GM12891 (cell line): Measurements from ENCODE around the gene OR2T34.
"Not testable (repeated sequence)": the region's sequence is repeated elsewhere in the genome, so short reads cannot be mapped to it uniquely, and the experiment has no call there.

ENCODE experiments used
- PAX5 ChIP-seq: IDR thresholded peaks from 2 replicates; pipeline ENCODE4 v1.6.1; 2011; ENCODE audit warnings: low read length, moderate library complexity, mild to moderate bottlenecking; ENCODE audit not compliant: insufficient read depth, severe bottlenecking
- POLR2A ChIP-seq: IDR thresholded peaks from 2 replicates; pipeline ENCODE4 v1.6.1; 2011; ENCODE audit warnings: low read depth, low read length, control low read depth
- POLR2AphosphoS5 ChIP-seq: IDR thresholded peaks from 2 replicates; pipeline ENCODE4 v1.6.1; 2011; ENCODE audit warnings: low read depth, low read length, control low read depth
- POU2F2 ChIP-seq: IDR thresholded peaks from 2 replicates; pipeline ENCODE4 v1.6.1; 2011; ENCODE audit warnings: low read depth, mild to moderate bottlenecking, control low read depth, low read length, moderate library complexity
- SPI1 ChIP-seq: IDR thresholded peaks from 2 replicates; pipeline ENCODE4 v1.6.1; 2011; ENCODE audit warnings: low read depth, low read length, control low read depth
- TAF1 ChIP-seq: IDR thresholded peaks from 2 replicates; pipeline ENCODE4 v1.6.1; 2011; ENCODE audit warnings: low read depth, low read length, control low read depth

DNA sequence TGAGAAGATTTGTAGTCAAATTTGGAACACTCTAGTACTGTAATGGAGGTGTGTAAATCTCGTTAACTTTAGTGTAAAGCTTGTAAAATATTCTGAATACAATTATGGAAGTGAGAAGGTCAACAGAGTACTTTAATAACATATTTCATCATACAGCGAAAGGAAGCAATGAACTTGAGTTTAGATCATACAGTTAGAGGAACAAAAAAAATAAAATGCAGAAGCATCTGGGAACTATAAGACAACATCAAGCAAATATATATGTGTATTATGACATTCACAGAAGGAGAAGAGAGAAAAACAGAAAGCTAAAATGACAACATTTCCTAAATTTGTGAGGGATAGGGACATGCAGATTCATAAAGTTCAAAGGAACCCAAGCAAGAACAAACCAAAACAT, 5.5 kb downstream of the OR2T34 start:
- TF ChIP-seq PAX5, POLR2A, POLR2AphosphoS5, POU2F2, SPI1, TAF1: not testable (repeated sequence)
